HepG2 (cell line): ENCODE data around the gene RHEBL1. TPM values are rescaled to one million over a fixed set of nuclear protein-coding genes. Genes with fewer than 3 reads are reported as not detected.

Source experiments
- ATAC-seq: fragments of 200-7000 bp; cut with Tn5 transposase; 3 replicates; pipeline ENCODE4 v1.9.1; 2020; ENCODE audit warnings: mild to moderate bottlenecking, moderate library complexity
- BruUV-seq: library from RNA; stranded (reverse); fragments of 400-500 nt; replicated peaks from 2 replicates; lab custom pipeline; 2021; lab: Mats Ljungman, UMichigan
- CTCF ChIA-PET: fragments of 300-600 bp; formaldehyde crosslinking; extraction: SDS; loops from one replicate; lab custom pipeline; 2021; ENCODE audit warnings: low total read pairs, inconsistent platforms, low intra/inter-chr PET ratio; lab: Yijun Ruan, JAX
- POLR2A ChIA-PET: fragments of 350-600 bp; sonication (Branson Sonifier 250); formaldehyde crosslinking; loops from one replicate; lab custom pipeline; 2020; ENCODE audit warnings: antibody characterized with exemption, inconsistent platforms; lab: Yijun Ruan, JAX
- DNase-seq: peaks from one replicate; pipeline ENCODE4 v3.0.0-alpha.2; 2015; ENCODE audit warnings: low spot score
- FAIRE-seq: peaks from 3 replicates; lab custom pipeline; 2011; peaks lifted over from hg19 to GRCh38; lab: Jason Lieb, UNC
- H2AFZ ChIP-seq: one replicate; pipeline ENCODE4 v1.6.1; 2011; ENCODE audit warnings: low read length, inconsistent platforms
- H3K27ac ChIP-seq: fragments of 300-600 bp; 3 replicates; pipeline ENCODE4 v1.8.0; 2011; ENCODE audit warnings: mixed run types, mild to moderate bottlenecking, mixed read lengths, low read length, inconsistent platforms; ENCODE audit not compliant: insufficient read depth; ENCODE audit errors: extremely low read length
- H3K27me3 ChIP-seq, 2 experiments: fragments of 200-600 bp in 1 of 2; 2 replicates in 1 of 2; 3 replicates in 1 of 2; pipeline versions ENCODE4 v1.6.0 to v1.8.0; 2011; ENCODE audit warnings: low read length in 2 of 2, mild to moderate bottlenecking in 2 of 2, moderate library complexity in 2 of 2, inconsistent platforms in 1 of 2; ENCODE audit not compliant: insufficient read depth in 2 of 2, control insufficient read depth in 1 of 2
- H3K36me3 ChIP-seq, 2 experiments: fragments of 200-600 bp in 1 of 2; replicated peaks in 1 of 2; 2 replicates in 1 of 2; 3 replicates in 1 of 2; pipeline versions ENCODE4 v1.5.1 to v1.8.0; 2011; ENCODE audit warnings: low read length in 2 of 2, inconsistent platforms in 1 of 2; ENCODE audit not compliant: insufficient read depth in 2 of 2, control insufficient read depth in 1 of 2
- H3K4me1 ChIP-seq: 2 replicates; pipeline ENCODE4 v1.5.1; 2012; ENCODE audit warnings: low read length, inconsistent platforms; ENCODE audit not compliant: insufficient read depth
- H3K4me2 ChIP-seq: 2 replicates; pipeline ENCODE4 v1.6.0; 2011; ENCODE audit warnings: low read depth, low read length, inconsistent platforms
- H3K4me3 ChIP-seq, 3 experiments: fragments of 200-600 bp in 1 of 3; sonication (generic), shearing (Covaris generic) in 1 of 3; replicated peaks in 1 of 3; 2 replicates each; pipeline ENCODE4 v1.5.1; 2011 to 2016; ENCODE audit warnings: low read length in 3 of 3, inconsistent platforms in 2 of 3, low read depth in 2 of 3, mild to moderate bottlenecking in 2 of 3, control low read depth in 1 of 3, mixed read lengths in 1 of 3; ENCODE audit not compliant: insufficient read depth in 1 of 3
- H3K79me2 ChIP-seq: one replicate; pipeline ENCODE4 v1.6.1; 2011; ENCODE audit warnings: low read length, inconsistent platforms; ENCODE audit not compliant: insufficient read depth
- H3K9ac ChIP-seq: 2 replicates; pipeline ENCODE4 v1.6.0; 2011; ENCODE audit warnings: mild to moderate bottlenecking, low read depth, low read length, inconsistent platforms; ENCODE audit not compliant: insufficient read depth
- H3K9me3 ChIP-seq: 2 replicates; pipeline ENCODE4 v1.5.1; 2012; ENCODE audit warnings: mild to moderate bottlenecking, low read length
- H4K20me1 ChIP-seq: 2 replicates; pipeline ENCODE4 v1.6.0; 2011; ENCODE audit warnings: inconsistent platforms, mild to moderate bottlenecking, low read length, moderate library complexity; ENCODE audit not compliant: insufficient read depth
- AGO2 ChIP-seq: fragments of 200-400 bp; formaldehyde crosslinking; optimal IDR thresholded peaks from 2 replicates; pipeline ENCODE3; 2017; ENCODE audit warnings: mild to moderate bottlenecking, low read depth, low read length, moderate library complexity
- CBX2 ChIP-seq, 2 experiments: fragments of 200-600 bp in 1 of 2; sonication (generic); formaldehyde crosslinking in 1 of 2; IDR thresholded peaks; 2 replicates each; pipeline versions ENCODE4 v1.7.0 to v1.8.1; 2018 to 2022; ENCODE audit warnings: low read depth in 2 of 2, low read length in 1 of 2, mild to moderate bottlenecking in 1 of 2, missing genetic modification reagents in 1 of 2
- DNMT1 ChIP-seq: sonication (generic); formaldehyde crosslinking; IDR thresholded peaks from 2 replicates; pipeline ENCODE4 v1.5.1; 2020; ENCODE audit warnings: mild to moderate bottlenecking, missing genetic modification reagents
- EZH2 ChIP-seq: conservative IDR thresholded peaks from 2 replicates; pipeline ENCODE4 v1.6.1; 2012; ENCODE audit warnings: mild to moderate bottlenecking, low read depth, low read length, moderate library complexity
- GLMP ChIP-seq: sonication (generic); formaldehyde crosslinking; IDR thresholded peaks from 2 replicates; pipeline ENCODE4 v1.9.0; 2021; ENCODE audit warnings: missing genetic modification reagents, mild to moderate bottlenecking, borderline replicate concordance
- HMG20A ChIP-seq: IDR thresholded peaks from 2 replicates; pipeline ENCODE4 v1.6.1; 2016; ENCODE audit warnings: borderline replicate concordance
- HNF4G ChIP-seq, 2 experiments: sonication (generic) in 1 of 2; formaldehyde crosslinking in 1 of 2; IDR thresholded peaks; 2 replicates each; pipeline versions ENCODE4 v1.4.0 to v1.6.1; 2011 to 2020; ENCODE audit warnings: borderline replicate concordance in 2 of 2, low read depth in 2 of 2, mild to moderate bottlenecking in 2 of 2, low read length in 1 of 2, missing genetic modification reagents in 1 of 2, moderate library complexity in 1 of 2
- HOXA5 ChIP-seq: sonication (generic); formaldehyde crosslinking; IDR thresholded peaks from 2 replicates; pipeline ENCODE4 v1.4.0; 2020; ENCODE audit warnings: missing genetic modification reagents
- NBN ChIP-seq: fragments of 450-650 bp; conservative IDR thresholded peaks from 2 replicates; pipeline ENCODE4 v1.6.1; 2017
- NPAS2 ChIP-seq: sonication (generic); formaldehyde crosslinking; IDR thresholded peaks from 2 replicates; pipeline ENCODE4 v1.8.0; 2022; ENCODE audit warnings: mild to moderate bottlenecking, missing genetic modification reagents, borderline replicate concordance
- POLR2A ChIP-seq, 2 experiments: IDR thresholded peaks; 2 replicates each; pipeline ENCODE4 v1.6.1; 2011; ENCODE audit warnings: low read depth in 2 of 2, low read length in 2 of 2, mild to moderate bottlenecking in 1 of 2, moderate library complexity in 1 of 2; ENCODE audit not compliant: insufficient read depth in 1 of 2
- SKI ChIP-seq: fragments of 450-650 bp; IDR thresholded peaks from one replicate; pipeline ENCODE4 v1.6.1; 2018; ENCODE audit warnings: mild to moderate bottlenecking; ENCODE audit not compliant: partially characterized antibody
- ZFP36 ChIP-seq: fragments of 150-350 bp; IDR thresholded peaks from 2 replicates; pipeline ENCODE4 v1.6.1; 2018; ENCODE audit warnings: borderline replicate concordance, low read length, low read depth; ENCODE audit not compliant: partially characterized antibody
- ZKSCAN5 ChIP-seq: sonication (generic); formaldehyde crosslinking; IDR thresholded peaks from 2 replicates; pipeline ENCODE4 v1.5.1; 2020; ENCODE audit warnings: mild to moderate bottlenecking, missing genetic modification reagents
- ZNF432 ChIP-seq: sonication (generic); formaldehyde crosslinking; IDR thresholded peaks from 2 replicates; pipeline ENCODE4 v1.5.0; 2020; ENCODE audit warnings: missing genetic modification reagents, mild to moderate bottlenecking, borderline replicate concordance
- ZNF512B ChIP-seq: sonication (generic); formaldehyde crosslinking; IDR thresholded peaks from 2 replicates; pipeline ENCODE4 v1.5.1; 2020; ENCODE audit warnings: missing genetic modification reagents, mild to moderate bottlenecking, borderline replicate concordance
- WGBS: methylation state at CpG from one replicate; pipeline ENCODE4 v1.1.6; 2017; ENCODE audit warnings: low lambda C conversion rate; 5-methylcytosine and 5-hydroxymethylcytosine counted together
- in situ Hi-C: cut with HindIII; loops from 2 replicates; pipeline ENCODE4 v1.10.0; 2017; ENCODE audit warnings: low pct_unique_long_range_greater_than_20kb; ENCODE audit not compliant: extremely low pct_ligation_motif_present
- intact Hi-C: fragments of 100-400 bp; cut with micrococcal nuclease; formaldehyde crosslinking; loops from one replicate; pipeline ENCODE4 v1.10.0; 2022; ENCODE audit not compliant: unreplicated experiment
- polyA plus RNA-seq, 8 experiments: library from polyadenylated mRNA; depleted of rRNA in 3 of 8; stranded (reverse) in 7 of 8; unstranded in 1 of 8; fragments of >200 nt; fragmentation: Illumina TruSeq in 4 of 8; extraction: Trizol in 4 of 8; gene quantifications; 2 replicates each; pipeline versions ENCODE4 v1.2.1 to v1.2.3, GENCODE V29; 2011 to 2016; ENCODE audit warnings: low read depth in 4 of 8, missing spikeins in 1 of 8, mixed read lengths in 1 of 8; ENCODE audit not compliant: insufficient read depth in 1 of 8
- total RNA-seq, 5 experiments: library from RNA; depleted of rRNA; stranded (reverse); fragments of >200 nt; fragmentation: Illumina TruSeq; extraction: Trizol; gene quantifications; 2 replicates each; pipeline ENCODE4 v1.2.3, GENCODE V29; 2016; ENCODE audit warnings: low read depth in 1 of 5

Gene RHEBL1
- total and polyA plus RNA-seq, 2 of the 13 experiments (the other 11 are each of a cell fraction or from before 2014, with no cell fraction given) = 1.4 to 2.5 TPM

GRCh38 chr12:49026101-49026500, 43.7 kb downstream of the RHEBL1 start:
- 97% methylated on average over 18 of the region's 21 CpGs for WGBS

GRCh38 chr12:49025463-49025862, 44.3 kb downstream of the RHEBL1 start:
- no peaks in the 10 kb centered on the region for H3K27me3 ChIP-seq
- H3K79me2 ChIP-seq = no peaks in the 10 kb centered on the region
- no peaks in the 10 kb centered on the region for H3K4me1 ChIP-seq
- no peak overlapping the region for H2AFZ ChIP-seq
- intact Hi-C loops = no loop called here
- FAIRE-seq = no peak
- DNase-seq = no peak
- CTCF ChIA-PET = no interaction called here
- no peaks in the 10 kb centered on the region for H4K20me1 ChIP-seq
- no peak overlapping the region for H3K4me3 ChIP-seq
- POLR2A ChIA-PET = no interaction called here
- in situ Hi-C loops = no loop called here
- ATAC-seq = no peak
- no peak overlapping the region for H3K9ac ChIP-seq
- H3K9me3 ChIP-seq = no peaks in the 10 kb centered on the region
- no peak overlapping the region for H3K27ac ChIP-seq
- BruUV-seq = no TSS peak
- WGBS = over 99% methylated on average over 4 of the region's 4 CpGs
- no peak overlapping the region for H3K4me2 ChIP-seq
- H3K36me3 ChIP-seq = peaks cover 39 to 77% of the 10 kb centered on the region in 2 experiments
- no peak for TF ChIP-seq EZH2
- no peak for TF ChIP-seq NPAS2 (CRISPR knock-in tag)
- TF ChIP-seq SKI = no peak
- no peak for TF ChIP-seq ZFP36
- no peak for TF ChIP-seq ZKSCAN5 (CRISPR knock-in tag)
- TF ChIP-seq ZNF432 (CRISPR knock-in tag) = no peak
- TF ChIP-seq AGO2 = no peak
- no peak for TF ChIP-seq CBX2 (IDR thresholded peaks at IDR 0.05; ENCODE audit: low read depth, low read length)
- TF ChIP-seq CBX2 (CRISPR knock-in tag; IDR thresholded peaks at IDR 0.05; ENCODE audit: low read depth) = no peak
- TF ChIP-seq DNMT1 (CRISPR knock-in tag) = no peak
- TF ChIP-seq HMG20A (CRISPR knock-in tag) = no peak
- no peak for TF ChIP-seq NBN
- no peak for TF ChIP-seq HNF4G (IDR thresholded peaks at IDR 0.05; ENCODE audit: borderline replicate concordance, low read depth, low read length)
- no peak for TF ChIP-seq HNF4G (CRISPR knock-in tag; IDR thresholded peaks at IDR 0.05; ENCODE audit: borderline replicate concordance, low read depth)
- no peak for TF ChIP-seq ZNF512B (CRISPR knock-in tag)
- TF ChIP-seq GLMP (CRISPR knock-in tag) = no peak

More at GRCh38 chr12:49026101-49026500, 43.7 kb downstream of the RHEBL1 start:
- Histone ChIP-seq H3K36me3 (peaks cover 41 to 80% of the 10 kb centered on the region in 2 experiments), H3K4me2 (no peak overlapping the region), H3K79me2 (no peaks in the 10 kb centered on the region), H3K4me3 (no peak overlapping the region), H3K27me3 (no peaks in the 10 kb centered on the region), H2AFZ (no peak overlapping the region), H4K20me1 (no peaks in the 10 kb centered on the region), H3K9me3 (no peaks in the 10 kb centered on the region), H3K27ac (no peak overlapping the region), H3K9ac (no peak overlapping the region), H3K4me1 (no peaks in the 10 kb centered on the region)
- no peak for ATAC-seq
- ChIA-PET CTCF (no interaction called here), POLR2A (no interaction called here)
- intact Hi-C loops (no loop called here), in situ Hi-C loops (no loop called here)
- FAIRE-seq = no peak
- BruUV-seq = no TSS peak
- DNase-seq = no peak
- TF ChIP-seq HOXA5 (CRISPR knock-in tag) (no peak), POLR2A (IDR thresholded peaks at IDR 0.05; ENCODE audit: insufficient read depth in 1 of 2, low read depth in 2 of 2, low read length in 2 of 2) (peak in 1 of 2 experiments; percentile 32; a peak in 1 of 4 replicates)
